ENCODE measurements around the gene LALBA.
"Not testable (repeated sequence)": the region's sequence is repeated elsewhere in the genome, so short reads cannot be mapped to it uniquely, and the experiment has no call there.

LALBA gene

DNA sequence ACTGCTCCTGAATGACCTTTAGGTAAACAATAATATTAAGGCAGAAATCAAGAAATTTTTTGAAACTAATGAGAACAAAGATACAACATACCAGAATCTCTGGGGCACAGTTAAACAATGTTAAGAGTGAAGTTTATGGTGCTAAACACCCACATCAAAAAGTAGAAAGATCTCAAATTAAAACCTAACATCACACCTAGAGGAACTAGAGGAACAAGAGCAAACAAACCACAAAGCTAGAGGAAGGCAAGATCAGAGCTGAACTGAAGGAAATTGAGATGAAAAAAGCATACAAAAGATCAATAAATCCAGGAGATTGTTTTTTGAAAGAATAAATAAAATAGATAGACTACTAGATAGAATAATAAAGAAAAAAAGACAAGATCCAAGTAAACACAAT lies 37.2 kb downstream of the LALBA start:
- DNase-seq (ENCODE audit: low read depth, low spot score) = no peak
- TF ChIP-seq, protein P1, sequence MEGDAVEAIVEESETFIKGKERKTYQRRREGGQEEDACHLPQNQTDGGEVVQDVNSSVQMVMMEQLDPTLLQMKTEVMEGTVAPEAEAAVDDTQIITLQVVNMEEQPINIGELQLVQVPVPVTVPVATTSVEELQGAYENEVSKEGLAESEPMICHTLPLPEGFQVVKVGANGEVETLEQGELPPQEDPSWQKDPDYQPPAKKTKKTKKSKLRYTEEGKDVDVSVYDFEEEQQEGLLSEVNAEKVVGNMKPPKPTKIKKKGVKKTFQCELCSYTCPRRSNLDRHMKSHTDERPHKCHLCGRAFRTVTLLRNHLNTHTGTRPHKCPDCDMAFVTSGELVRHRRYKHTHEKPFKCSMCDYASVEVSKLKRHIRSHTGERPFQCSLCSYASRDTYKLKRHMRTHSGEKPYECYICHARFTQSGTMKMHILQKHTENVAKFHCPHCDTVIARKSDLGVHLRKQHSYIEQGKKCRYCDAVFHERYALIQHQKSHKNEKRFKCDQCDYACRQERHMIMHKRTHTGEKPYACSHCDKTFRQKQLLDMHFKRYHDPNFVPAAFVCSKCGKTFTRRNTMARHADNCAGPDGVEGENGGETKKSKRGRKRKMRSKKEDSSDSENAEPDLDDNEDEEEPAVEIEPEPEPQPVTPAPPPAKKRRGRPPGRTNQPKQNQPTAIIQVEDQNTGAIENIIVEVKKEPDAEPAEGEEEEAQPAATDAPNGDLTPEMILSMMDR (IDR thresholded peaks at IDR 0.05; ENCODE audit: low read depth, low read length) = no peak
- no peak overlapping the region for H3K4me3 ChIP-seq (ENCODE audit: low read depth, low read length)
- in situ Hi-C loops (cut with HindIII; ENCODE audit: low sequenced_read_pairs) = no loop called here

DNA sequence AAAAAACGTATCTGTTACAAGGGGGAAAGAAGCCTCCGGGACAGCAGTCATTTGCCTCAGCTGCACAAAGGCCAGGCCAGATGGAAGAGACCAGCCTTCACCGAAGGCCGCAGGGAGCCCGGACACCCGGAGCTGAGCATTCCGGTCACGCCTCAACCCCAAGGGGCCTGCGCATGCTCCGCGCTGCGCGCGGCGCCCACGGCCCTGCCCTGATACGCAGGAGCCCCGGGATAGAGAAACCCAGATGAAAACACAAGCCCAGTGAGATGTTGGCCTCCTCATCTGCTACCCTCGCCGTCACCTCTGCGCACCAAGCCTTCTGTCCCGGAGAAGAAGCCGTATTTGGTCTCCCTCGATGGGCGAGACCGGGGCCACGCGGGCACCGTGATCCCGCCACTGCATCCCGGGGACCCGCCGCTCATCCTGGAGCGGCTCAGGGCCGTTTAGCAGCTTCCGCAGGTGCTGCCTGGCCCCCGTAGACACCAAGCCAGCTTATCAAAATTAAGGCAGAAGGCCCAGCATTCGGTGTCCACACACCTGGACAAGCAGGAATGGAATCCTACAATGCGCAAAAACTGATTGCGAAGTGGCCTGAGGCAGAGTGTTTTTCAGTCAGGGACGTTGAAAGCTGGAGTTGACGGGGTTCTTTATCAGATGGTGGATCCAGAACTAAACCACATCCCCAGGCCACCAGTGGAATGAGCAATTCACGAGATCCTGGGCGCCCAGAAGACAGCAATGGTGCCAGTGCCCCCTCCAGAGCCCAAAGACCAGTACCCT lies 41.8 kb downstream of the LALBA start:
- TF ChIP-seq, protein P1 (IDR thresholded peaks at IDR 0.05; ENCODE audit: low read depth, low read length) = no peak

DNA sequence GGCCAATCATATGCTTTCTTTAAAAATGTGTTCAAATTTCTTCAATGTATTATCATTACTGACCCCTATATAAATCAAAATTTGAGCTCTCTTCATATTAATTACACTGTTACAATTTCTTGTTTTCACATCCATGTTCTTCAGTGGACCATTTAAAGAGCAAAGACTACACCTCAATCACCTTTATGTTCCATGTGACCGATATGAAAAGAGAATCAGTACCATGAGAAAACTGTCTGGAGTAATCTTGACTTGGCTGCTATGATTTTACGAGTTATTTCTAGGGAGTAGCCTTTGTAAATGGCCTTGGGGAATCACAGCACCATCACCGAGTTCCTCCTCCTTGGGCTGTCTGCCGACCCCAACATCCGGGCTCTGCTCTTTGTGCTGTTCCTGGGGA lies 44.5 kb downstream of the LALBA start, which contains the start of gene OR8S1:
OR8S1 (plus strand) TSS at position 301 of the 400 bp plus-strand sequence; CDS start at position 301, 0 bp downstream.
- in situ Hi-C loops (cut with HindIII; ENCODE audit: low sequenced_read_pairs) = no loop called here
- TF ChIP-seq, protein P1 (IDR thresholded peaks at IDR 0.05; ENCODE audit: low read depth, low read length) = no peak
- DNase-seq (ENCODE audit: low read depth, low spot score) = no peak
- no peak within 1 kb of the TSS for H3K4me3 ChIP-seq (ENCODE audit: low read depth, low read length)

More for the DNA sequence above, 41.8 kb downstream of the LALBA start:
- in situ Hi-C loops (cut with HindIII; ENCODE audit: low sequenced_read_pairs) = no loop called here
- no peak overlapping the region for H3K4me3 ChIP-seq (ENCODE audit: low read depth, low read length)
- no peak for DNase-seq (ENCODE audit: low read depth, low spot score)

DNA sequence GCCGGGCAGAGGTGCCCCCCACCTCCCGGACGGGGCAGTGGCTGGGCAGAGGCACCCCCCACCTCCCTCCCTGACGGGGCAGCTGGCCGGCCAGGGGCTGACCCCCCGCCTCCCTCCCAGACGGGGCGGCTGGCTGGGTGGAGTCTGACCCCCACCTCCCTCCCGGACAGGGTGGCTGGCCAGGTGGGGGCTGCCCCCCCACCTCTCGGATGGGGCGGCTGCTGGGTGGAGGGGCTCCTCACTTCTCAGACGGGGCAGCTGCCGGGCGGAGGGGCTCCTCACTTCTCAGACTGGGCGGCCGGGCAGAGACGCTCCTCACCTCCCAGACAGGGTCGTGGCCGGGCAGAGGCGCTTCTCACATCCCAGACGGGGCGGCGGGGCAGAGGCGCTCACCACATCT lies 49.5 kb downstream of the LALBA start:
- DNase-seq (ENCODE audit: low read depth, low spot score); in situ Hi-C loops (cut with HindIII; ENCODE audit: low sequenced_read_pairs); H3K4me3 ChIP-seq (ENCODE audit: low read depth, low read length): not testable (repeated sequence)
